HG02840 (cell line): ENCODE results near the gene MAGI1.

Experiments used
- ATAC-seq: cut with Tn5 transposase; IDR thresholded peaks from one replicate; pipeline ENCODE4 v1.9.1; 2021; ENCODE audit warnings: mild to moderate bottlenecking, moderate library complexity, moderate number of reproducible peaks; ENCODE audit not compliant: unreplicated experiment, low FRiP score

MAGI1 gene

DNA sequence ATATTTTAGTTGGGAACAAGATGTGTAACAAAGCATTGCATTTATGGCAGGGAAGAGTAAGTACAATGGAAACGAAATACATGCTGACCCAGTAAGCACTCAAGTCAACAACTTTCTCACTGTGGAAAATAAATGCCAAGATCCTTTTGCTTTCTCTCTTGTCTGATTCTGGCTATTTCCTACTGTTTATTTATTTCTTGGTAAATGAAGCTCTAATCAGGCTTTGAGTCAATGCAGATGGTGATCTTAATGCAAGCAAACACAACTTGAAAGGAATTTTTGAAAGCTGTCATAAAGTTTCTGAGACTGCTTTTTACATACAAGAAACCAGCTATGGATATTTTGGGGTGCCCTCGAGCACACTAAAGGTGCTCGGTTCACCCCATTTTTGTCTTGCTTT is 624.8 kb downstream of the MAGI1 start:
- no peak for ATAC-seq

GRCh38 chr3:65412588-65412987 is 626.1 kb downstream of the MAGI1 start:
- no peak for ATAC-seq

DNA sequence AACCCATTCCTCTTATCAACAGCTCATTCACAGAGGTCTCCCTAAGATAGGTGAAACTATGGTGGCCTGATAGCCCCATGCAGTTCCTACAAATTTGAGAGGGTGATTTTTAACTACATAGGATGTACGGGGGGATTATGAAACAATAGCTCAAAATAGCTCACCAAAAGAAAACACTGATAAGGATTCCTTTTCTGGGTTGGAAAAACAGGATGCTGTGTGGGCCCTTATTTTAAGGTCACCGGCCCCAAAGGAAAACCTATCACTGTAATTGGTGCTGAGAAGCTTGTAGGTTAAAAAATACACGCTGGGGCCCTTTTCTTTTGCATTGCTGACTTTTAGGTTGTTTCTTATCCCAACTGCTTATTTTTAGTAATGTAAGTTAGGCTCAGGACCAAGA is 627.4 kb downstream of the MAGI1 start:
- ATAC-seq = no peak

DNA sequence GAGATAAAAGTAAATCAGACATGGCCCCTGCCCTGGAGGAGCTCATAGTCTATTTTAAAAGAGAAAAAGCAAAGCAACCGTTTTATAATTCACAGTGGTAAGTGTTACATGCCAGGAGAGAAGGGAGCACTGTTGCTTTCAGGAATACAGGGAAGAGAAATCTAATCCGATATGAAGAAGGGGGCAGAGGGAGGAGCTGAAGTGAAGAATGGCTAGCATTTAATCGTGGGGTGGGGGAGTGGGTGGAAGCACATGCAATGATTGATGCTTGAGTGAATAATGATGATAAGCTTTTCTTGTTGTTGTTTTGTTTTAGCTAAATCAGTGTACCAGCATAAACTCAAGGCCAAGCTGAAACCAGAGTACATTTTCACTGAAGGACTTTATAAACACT is 629.5 kb downstream of the MAGI1 start:
- no peak for ATAC-seq

DNA sequence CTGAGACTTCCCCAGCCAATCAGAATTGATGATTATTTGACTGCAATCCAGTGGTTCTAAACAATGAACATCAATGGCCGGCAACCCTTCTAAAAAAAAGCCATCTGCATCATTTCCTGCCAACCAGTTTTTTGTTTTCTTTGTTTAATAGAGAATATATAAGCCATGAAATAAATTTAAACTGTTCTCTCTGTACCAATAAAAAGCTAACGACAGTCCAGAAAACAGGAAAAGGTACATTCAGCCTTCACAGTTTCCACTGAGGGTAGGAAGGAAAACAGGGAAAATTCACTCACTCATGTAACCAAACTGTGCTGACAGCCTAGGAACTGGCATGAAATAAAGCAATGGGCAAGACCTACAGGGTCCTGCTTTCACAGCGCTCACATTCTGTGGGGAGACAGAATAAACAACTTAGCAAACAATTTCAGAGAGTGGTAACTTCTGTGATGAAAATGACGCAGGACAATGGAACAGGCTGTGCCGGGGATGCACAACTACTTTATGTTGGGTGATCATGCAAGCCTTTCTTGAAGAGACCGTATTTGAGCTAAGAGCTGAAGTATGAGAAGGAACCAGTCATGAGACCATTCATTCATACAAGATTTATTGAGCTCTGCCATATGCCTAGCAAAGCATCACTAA is 630.1 kb downstream of the MAGI1 start:
- ATAC-seq = no peak

DNA sequence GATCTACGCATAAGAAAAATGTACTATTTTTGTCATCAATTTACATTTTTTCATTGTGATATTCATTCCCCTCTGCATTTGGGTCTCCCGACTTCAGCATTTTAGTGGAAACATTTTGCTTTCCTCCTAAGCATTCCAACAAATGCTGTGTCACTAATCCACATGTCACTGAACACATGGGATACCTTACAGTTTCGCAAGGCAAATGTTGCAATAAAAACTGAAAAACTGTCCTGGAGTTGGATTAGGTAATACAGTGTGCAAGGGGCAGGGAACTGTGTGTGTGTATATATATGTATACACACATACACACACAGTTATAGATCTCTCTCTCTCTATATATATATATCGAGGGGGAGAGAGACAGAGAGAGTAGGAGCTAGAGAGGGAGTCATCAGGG is 632.2 kb downstream of the MAGI1 start:
- ATAC-seq = no peak

DNA sequence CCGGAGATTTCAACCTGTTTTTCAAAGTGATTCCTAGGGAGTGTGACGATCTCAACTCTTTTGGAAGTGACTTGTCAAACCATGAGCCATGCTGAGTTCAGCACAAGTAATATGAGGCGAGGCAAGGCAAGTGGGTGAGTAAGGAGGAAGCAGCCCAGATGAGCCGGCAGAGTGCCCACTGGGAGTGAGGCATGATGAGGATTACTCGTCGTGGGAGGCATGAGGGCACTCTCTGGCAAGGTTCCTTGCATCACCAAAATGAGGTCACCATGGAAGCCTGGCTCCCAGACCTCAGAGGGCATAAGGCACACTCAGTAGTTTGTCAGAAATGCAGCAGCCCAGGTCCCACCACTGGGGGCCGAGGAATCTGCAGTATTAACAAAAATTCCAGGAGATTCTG is 636.1 kb downstream of the MAGI1 start:
- no peak for ATAC-seq

DNA sequence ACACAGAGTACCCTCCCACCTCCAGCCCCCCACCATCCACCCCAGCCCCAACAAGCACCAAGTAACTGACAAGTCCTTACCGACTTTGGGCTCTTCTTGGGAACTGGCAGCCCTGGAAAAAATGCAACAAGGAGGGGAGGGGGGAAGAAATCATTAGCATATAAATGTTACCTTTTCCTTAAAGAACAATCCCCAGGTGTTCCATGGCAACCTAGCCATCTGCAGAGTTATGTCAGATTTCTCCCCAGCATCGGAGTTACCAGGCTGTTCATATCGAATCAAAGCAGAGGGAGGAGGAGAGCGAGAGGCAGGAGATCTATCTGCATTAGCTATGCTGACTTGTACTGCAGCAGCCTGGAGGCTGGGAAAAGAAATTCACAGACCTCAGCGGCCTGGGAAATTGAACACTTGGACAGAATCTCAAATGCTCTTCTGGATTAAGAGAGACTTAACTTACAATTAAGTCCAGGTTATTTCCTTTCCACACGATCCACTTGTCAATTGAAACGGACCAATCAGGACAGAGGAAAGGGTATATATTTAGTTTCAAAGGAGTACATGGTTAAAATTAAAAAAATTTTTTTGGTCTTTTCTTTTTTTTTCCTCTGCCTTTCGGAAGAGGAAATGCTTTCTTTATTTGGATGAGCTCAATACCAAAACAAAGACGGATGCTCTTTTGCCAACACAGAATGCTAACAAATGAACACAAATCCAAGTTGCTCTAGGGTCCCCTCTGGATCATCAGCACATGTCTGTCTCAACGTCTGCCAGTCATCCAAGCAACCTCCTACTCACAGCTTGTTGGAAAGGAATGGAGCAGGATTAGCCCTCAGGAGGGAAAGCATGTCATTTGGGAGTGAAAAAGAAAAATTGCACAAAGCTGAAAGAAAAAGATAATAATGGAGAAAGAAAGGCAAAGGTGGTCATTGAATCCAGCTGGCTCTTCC is 637.1 kb downstream of the MAGI1 start:
- ATAC-seq = no peak

GRCh38 chr3:65400899-65401298 is 637.8 kb downstream of the MAGI1 start:
- ATAC-seq = no peak

- ATAC-seq = no peak
Measured at GRCh38 chr3:65398953-65399352, 639.8 kb downstream of the MAGI1 start.

DNA sequence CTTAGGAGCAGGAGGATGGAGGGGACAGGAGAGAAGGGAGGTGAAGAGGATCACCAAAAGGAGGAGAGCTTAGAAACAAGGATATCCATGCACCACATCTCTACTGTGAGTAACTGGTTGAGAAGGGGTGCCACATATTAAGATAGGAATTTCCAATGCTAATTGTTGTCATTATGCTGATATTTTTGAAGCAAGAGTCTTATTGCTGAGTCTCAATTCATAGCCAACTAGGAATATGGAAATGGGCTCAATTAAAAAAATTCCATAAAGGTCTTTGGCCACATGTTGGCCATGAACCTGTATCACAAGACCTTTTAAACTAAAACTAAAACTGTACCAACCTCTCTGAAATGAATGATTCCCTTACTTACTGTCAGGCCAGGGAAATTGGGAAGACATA is 642.6 kb downstream of the MAGI1 start:
- no peak for ATAC-seq

DNA sequence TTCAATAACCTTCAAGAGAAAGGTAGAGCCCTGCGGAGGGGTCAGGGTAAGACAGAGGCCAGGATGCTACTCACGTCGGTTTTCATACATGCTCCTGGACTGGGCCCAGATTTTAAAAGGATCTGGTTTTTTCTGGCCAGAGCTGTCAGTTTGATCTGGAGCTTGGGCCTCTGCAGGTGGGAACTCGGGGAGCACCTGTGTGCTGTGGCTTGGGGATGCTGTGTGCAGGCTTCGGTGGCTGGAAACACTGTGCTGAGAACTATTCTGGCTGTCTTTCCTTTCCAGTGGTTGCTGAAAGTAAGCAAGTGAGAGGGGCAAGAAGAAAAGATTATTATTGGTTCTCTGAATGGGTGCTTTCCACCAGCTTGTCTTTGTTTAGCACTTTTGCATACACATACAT is 647.6 kb downstream of the MAGI1 start:
- no peak for ATAC-seq

GRCh38 chr3:65385805-65386204 is 652.9 kb downstream of the MAGI1 start:
- ATAC-seq = no peak

DNA sequence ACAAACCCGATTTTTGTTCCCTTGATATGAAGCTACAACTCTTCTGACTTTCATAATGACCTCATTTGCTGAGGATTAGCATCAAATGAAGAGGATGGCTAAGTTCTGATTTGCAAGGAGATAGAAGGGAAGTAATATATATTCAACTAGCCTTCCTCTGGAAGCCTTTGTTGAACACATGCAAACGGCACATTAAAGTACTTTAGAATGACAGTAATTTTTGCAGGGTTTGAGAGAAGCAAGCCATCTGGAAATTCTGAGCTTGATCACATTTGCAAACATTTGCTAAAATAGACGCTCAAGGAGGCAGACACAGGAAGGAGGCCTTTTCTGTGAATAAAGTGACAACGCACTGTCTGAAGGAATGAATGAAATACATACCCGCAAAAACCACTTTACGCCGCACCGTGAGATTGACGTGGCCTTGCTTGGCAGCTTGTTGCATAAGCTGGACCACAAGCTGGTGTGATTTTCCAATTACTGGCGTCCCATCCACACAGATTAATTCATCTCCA is 657.2 kb downstream of the MAGI1 start:
- ATAC-seq = no peak

DNA sequence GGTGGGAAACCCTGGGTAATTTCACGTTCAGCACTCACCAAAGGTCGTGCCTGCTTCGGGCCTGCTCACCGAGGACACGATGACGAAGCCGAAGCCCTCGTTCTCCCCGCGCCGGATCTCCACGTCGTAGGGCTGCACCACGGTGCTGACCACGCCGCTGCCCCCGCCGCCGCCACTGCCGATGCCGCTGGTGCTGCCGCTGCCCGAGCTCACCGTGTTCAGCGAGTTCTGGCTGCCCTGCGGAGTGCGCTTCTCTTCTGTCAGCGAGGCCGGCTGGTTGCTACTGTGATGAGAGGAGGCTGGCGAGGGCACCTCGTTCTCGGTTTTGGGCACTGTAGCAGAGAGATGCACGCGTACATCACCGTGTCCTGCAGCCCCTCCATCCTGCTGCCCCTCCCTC is 659.5 kb downstream of the MAGI1 start:
- ATAC-seq = no peak

- no peak for ATAC-seq
Measured at GRCh38 chr3:65377637-65378036, 661.1 kb downstream of the MAGI1 start.

DNA sequence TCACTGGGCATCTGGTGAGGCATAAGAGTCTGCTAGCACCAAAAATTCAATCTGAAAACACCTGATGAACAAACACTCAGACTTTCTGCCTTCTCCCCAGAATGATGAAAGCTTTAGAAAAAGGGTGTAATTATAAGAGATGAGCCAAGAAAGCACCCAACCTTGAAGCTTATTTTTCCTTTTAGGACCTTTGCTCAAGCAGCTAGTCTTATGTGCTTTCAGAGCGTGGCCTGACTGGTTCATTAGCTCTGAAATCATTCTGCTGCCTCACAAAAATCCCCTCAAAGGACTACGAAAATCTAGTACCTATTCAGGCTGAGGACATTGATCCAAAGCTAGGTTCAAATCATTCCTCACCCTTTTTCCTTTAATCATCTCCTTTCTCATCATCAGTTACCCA is 662.3 kb downstream of the MAGI1 start:
- no peak for ATAC-seq

- ATAC-seq = no peak
Measured at GRCh38 chr3:65371053-65371452, 667.7 kb downstream of the MAGI1 start.

GRCh38 chr3:65368866-65369265 is 669.9 kb downstream of the MAGI1 start:
- ATAC-seq = no peak

DNA sequence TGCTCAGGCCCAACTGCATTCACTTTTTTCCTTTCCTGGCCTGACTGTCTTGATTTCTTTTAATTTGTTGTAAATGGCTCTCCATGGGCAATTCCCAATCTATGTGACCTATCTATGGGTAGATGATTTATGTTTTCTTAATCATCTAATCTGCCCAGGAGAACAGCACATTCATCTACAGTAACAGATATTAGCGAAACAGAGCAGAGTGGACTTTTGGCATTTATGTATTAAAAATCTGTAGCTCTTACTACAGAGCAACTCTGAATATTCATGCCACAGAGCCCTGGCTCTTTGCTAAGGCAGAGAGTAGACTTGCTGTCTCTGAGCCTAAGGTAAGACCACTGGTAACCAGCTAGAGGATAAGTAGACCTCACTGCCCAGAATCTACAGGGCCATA is 676.0 kb downstream of the MAGI1 start:
- ATAC-seq = no peak

DNA sequence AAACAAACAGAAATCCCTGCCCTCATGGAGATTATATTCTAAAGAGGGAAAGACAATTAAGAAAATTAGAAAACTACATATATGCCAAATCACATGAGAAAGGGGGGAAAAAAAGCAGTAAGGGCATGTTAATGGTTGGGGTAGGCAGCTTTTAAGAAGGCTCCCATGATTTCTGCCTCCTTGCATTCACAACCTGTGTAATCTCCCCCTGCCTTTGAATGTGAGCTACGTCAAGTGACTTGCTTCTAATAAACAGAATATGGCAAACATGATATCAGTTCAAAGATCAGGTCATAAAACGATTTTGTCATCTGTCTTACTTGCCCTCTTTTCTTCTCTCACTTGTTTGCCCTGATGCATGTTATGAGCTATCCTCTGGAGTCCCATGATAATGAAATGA is 677.3 kb downstream of the MAGI1 start:
- no peak for ATAC-seq
